Type B pancreatic cell (in vitro differentiated cells): ENCODE measurements around the gene TPRA1. TPM values are rescaled to one million over a fixed set of nuclear protein-coding genes. Genes with fewer than 3 reads are reported as not detected.

Experiments
- DNase-seq: peaks from one replicate; pipeline ENCODE4 v3.0.0; 2021; ENCODE audit warnings: mixed read lengths; ENCODE audit not compliant: unreplicated experiment; ENCODE audit errors: extremely low spot score
- H3K27ac Mint-ChIP-seq: 2 replicates; pipeline ENCODE4 v1.8.0; 2021; ENCODE audit warnings: mild to moderate bottlenecking, mixed read lengths
- H3K27me3 Mint-ChIP-seq: 2 replicates; pipeline ENCODE4 v1.8.0; 2021; ENCODE audit warnings: mixed read lengths
- H3K36me3 Mint-ChIP-seq: 2 replicates; pipeline ENCODE4 v1.8.0; 2021; ENCODE audit warnings: mixed read lengths
- H3K4me1 Mint-ChIP-seq: one replicate; pipeline ENCODE4 v1.8.0; 2021; ENCODE audit warnings: mixed read lengths; ENCODE audit not compliant: unreplicated experiment
- H3K4me3 Mint-ChIP-seq: 2 replicates; pipeline ENCODE4 v1.8.0; 2021; ENCODE audit warnings: mild to moderate bottlenecking, mixed read lengths
- H3K9me3 Mint-ChIP-seq: 2 replicates; pipeline ENCODE4 v1.8.0; 2021; ENCODE audit warnings: mixed read lengths
- total RNA-seq: library from RNA; stranded (reverse); gene quantifications from 2 replicates; pipeline ENCODE4 v1.2.1, GENCODE V29; 2021; ENCODE audit warnings: low replicate concordance
- TF ChIP-seq, protein P1 (sequence below): fragments of 200-600 bp; sonication (generic); conservative IDR thresholded peaks from 2 replicates; pipeline ENCODE4 v1.5.0; 2021; ENCODE audit warnings: antibody characterized with exemption, mild to moderate bottlenecking

The TPRA1 gene
- total RNA-seq, 1 donor from 2014 or later: 35.2 TPM

DNA sequence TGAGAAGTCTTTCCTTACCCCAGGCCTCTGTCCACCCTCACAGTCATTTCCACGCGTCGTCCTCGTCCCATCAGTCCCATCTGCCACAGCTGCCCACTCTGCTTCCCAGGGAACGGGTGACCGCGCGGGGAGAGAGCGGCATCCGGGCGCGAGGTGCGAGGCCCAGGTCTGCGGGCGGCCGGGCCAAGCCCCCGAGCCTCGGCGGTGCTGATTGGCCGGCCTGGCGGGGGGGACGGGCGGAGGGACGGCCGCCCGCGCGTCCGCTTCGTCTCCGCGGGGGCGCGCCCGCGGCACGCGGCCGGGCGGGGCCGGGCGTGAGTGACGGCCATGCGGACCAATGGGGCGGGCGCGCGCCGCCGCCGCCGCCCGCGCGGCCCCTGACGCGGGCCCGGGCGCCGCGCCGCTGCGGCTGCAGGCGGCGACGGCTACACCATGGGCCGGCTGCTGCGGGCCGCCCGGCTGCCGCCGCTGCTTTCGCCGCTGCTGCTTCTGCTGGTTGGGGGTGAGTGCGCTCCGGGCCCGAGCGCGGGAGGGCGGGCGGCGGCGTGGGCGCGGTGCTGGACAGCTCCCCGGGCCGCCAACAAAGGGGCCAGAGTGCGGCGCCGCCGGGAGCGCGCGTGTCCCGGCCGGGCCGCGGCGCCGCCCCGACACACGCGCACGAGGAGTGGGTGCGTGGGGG, 38.4 kb upstream of the TPRA1 start, which contains the start of gene PODXL2:
TSS of gene PODXL2 (plus strand) at position 398 of the 679 bp plus-strand sequence. CDS start at position 433, 35 bp downstream.
- Mint-ChIP-seq H3K4me3 (peak within 1 kb of the TSS; percentile 90), H3K27me3 (peaks cover 61% of the 10 kb centered on the region), H3K4me1 (peaks cover 29% of the 10 kb centered on the region), H3K36me3 (peaks cover 8% of the 10 kb centered on the region), H3K9me3 (no peaks in the 10 kb centered on the region), H3K27ac (peak within 1 kb of the TSS; percentile 44)
- TF ChIP-seq, protein P1, sequence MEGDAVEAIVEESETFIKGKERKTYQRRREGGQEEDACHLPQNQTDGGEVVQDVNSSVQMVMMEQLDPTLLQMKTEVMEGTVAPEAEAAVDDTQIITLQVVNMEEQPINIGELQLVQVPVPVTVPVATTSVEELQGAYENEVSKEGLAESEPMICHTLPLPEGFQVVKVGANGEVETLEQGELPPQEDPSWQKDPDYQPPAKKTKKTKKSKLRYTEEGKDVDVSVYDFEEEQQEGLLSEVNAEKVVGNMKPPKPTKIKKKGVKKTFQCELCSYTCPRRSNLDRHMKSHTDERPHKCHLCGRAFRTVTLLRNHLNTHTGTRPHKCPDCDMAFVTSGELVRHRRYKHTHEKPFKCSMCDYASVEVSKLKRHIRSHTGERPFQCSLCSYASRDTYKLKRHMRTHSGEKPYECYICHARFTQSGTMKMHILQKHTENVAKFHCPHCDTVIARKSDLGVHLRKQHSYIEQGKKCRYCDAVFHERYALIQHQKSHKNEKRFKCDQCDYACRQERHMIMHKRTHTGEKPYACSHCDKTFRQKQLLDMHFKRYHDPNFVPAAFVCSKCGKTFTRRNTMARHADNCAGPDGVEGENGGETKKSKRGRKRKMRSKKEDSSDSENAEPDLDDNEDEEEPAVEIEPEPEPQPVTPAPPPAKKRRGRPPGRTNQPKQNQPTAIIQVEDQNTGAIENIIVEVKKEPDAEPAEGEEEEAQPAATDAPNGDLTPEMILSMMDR: no peak
- DNase-seq: no peak

DNA sequence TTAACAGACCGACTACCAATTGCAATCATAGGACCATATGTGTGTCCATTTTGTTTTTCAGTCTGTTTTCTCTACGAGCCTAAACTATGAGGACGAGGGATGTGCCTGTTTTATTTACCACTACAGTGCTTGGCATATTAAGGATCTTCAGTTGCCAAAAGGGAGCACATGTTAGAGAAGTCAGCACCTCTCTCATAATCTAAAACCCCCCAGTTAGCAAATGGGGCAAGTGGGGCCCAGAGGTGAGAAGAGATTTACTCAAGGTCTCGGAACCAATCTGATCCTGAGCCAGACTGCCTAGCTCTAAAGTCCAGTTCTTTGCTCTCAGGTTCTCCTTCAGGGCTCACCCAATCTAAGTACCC, 37.9 kb upstream of the TPRA1 start:
- Mint-ChIP-seq H3K4me3 (peak overlapping the region; percentile 86), H3K4me1 (peaks cover 29% of the 10 kb centered on the region), H3K27me3 (peaks cover 58% of the 10 kb centered on the region), H3K27ac (peak overlapping the region; percentile 3), H3K9me3 (no peaks in the 10 kb centered on the region), H3K36me3 (peaks cover 4% of the 10 kb centered on the region)
- DNase-seq: no peak
- TF ChIP-seq, protein P1: no peak

DNA sequence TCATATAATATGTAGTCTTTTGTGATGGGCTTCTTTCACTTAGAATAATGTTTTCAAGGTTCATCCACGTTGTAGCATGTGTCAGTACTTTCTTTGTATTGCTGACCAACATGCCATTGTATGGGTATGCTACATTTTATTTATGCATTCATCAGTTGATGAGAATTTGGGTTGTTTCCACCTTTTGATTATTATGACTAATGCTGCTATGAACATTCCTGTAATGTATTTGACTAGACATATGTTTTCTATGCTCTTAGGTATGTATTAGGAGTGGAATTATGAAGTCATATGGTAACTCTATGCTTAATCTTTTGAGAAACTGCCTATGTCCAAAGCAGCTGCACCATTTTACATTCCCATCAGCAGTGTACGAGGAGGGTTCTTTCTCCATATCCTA, 35.3 kb upstream of the TPRA1 start:
- Mint-ChIP-seq H3K9me3 (no peaks in the 10 kb centered on the region), H3K27ac (no peak overlapping the region), H3K27me3 (peaks cover 48% of the 10 kb centered on the region)

DNA sequence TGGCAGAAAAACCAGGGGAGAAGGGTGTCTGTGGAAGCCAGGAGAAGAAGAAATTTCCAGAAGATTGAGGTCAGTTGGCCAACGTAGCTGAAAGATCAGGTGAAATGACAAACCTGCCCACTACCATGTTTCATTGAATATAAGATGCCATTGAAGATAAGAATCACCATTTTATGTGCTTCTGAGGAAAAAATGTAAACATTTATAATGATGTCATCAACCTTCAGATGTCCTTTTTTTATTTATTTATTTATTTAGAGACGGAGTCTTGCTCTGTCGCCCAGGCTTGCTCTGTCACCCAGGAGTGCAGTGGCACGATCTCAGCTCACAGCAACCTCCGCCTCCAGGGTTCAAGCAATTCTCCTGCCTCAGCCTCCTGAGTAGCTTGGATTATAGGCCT, 33.5 kb upstream of the TPRA1 start:
- Mint-ChIP-seq H3K4me3 (no peak overlapping the region), H3K9me3 (no peaks in the 10 kb centered on the region), H3K27me3 (peaks cover 36% of the 10 kb centered on the region)

More for the DNA sequence above, 35.3 kb upstream of the TPRA1 start:
- Mint-ChIP-seq H3K4me1 (peaks cover 12% of the 10 kb centered on the region), H3K4me3 (no peak overlapping the region), H3K36me3 (peaks cover 10% of the 10 kb centered on the region)
- TF ChIP-seq, protein P1: no peak
- no peak for DNase-seq

DNA sequence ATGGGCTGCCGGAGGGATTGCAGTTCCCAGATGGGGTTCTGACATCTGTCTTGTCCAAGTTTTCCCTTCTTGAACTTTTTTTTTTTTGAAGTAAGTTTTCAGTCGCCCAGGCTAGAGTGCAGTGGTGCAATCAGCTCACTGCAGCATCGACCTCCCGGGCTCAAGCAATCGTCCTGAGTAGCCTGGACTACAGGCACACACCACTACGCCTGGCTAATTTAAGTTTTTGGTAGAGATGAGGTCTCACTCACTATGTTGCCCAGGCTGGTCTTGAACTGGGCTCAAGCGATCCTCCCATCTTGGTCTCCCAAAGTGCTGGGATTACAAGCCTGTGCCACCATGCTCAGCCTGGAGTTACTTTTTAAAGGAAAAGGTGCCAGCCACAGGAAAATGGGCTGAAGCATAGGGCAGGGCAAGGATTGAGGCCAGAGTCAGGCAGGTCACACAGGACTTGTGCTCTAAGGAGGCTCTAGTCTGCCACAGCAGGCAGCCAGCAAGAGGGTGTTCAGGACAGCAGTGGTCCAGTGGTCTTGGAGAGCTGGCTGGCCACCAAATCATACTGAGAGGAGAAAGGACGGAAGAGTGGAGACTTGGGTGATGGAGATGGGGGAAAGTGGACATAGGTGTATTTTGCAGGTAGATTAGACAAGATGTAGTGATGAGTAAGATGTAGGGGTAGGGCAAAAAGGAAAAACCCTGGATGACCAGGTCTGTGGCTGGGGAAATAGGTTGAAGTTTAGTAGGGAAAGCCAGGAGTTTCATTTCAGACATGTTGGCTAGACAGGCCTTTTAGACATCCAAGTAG, 32.4 kb upstream of the TPRA1 start:
- DNase-seq: no peak
- TF ChIP-seq, protein P1: no peak
- H3K27ac Mint-ChIP-seq: no peak overlapping the region
- H3K4me1 Mint-ChIP-seq: no peaks in the 10 kb centered on the region
- H3K36me3 Mint-ChIP-seq: peaks cover 27% of the 10 kb centered on the region
- peaks cover 29% of the 10 kb centered on the region for H3K27me3 Mint-ChIP-seq
- no peak overlapping the region for H3K4me3 Mint-ChIP-seq
- no peaks in the 10 kb centered on the region for H3K9me3 Mint-ChIP-seq

More for the DNA sequence above, 33.5 kb upstream of the TPRA1 start:
- H3K36me3 Mint-ChIP-seq: peaks cover 16% of the 10 kb centered on the region
- no peak for DNase-seq
- no peaks in the 10 kb centered on the region for H3K4me1 Mint-ChIP-seq
- H3K27ac Mint-ChIP-seq: no peak overlapping the region
- TF ChIP-seq, protein P1: no peak
